PFSK-1 (cell line): ENCODE measurements around the gene DNAH8.

Source experiments
- SIN3A ChIP-seq: IDR thresholded peaks from 2 replicates; pipeline ENCODE4 v1.6.1; 2012; ENCODE audit warnings: mild to moderate bottlenecking, low read length, moderate library complexity, borderline replicate concordance; ENCODE audit not compliant: insufficient read depth
- TAF1 ChIP-seq: IDR thresholded peaks from 2 replicates; pipeline ENCODE4 v1.6.1; 2012; ENCODE audit warnings: low read length, control low read depth, borderline replicate concordance; ENCODE audit not compliant: insufficient read depth
- TF ChIP-seq, protein P1 (sequence below), 2 experiments: IDR thresholded peaks; 2 replicates each; pipeline versions ENCODE4 v1.6.1 to v1.8.0; 2011 to 2012; ENCODE audit warnings: low read depth in 2 of 2, low read length in 2 of 2, control low read depth in 1 of 2, inconsistent platforms in 1 of 2, mild to moderate bottlenecking in 1 of 2, moderate library complexity in 1 of 2; ENCODE audit not compliant: insufficient read depth in 1 of 2

DNA sequence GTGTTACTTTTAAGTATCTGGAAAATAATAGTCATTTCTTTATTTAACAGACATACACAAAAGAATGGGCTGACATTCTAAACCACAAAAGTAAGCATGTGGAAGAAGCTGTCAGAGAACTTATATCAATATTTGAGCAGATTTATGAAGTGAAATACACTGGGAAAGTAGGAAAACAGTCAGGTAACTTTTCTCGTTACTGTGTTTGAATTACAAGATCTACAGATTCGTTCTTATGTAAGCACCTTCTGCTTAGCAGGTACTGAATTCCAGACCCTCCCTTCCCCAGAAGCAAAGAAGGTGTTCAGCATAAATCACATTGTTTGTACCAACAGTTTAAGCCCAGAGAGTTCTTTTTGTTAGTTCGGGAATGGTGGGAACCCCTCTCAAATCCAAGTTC is 88.0 kb downstream of the DNAH8 start:
- TF ChIP-seq SIN3A (no peak), TAF1 (no peak)
- TF ChIP-seq, protein P1, sequence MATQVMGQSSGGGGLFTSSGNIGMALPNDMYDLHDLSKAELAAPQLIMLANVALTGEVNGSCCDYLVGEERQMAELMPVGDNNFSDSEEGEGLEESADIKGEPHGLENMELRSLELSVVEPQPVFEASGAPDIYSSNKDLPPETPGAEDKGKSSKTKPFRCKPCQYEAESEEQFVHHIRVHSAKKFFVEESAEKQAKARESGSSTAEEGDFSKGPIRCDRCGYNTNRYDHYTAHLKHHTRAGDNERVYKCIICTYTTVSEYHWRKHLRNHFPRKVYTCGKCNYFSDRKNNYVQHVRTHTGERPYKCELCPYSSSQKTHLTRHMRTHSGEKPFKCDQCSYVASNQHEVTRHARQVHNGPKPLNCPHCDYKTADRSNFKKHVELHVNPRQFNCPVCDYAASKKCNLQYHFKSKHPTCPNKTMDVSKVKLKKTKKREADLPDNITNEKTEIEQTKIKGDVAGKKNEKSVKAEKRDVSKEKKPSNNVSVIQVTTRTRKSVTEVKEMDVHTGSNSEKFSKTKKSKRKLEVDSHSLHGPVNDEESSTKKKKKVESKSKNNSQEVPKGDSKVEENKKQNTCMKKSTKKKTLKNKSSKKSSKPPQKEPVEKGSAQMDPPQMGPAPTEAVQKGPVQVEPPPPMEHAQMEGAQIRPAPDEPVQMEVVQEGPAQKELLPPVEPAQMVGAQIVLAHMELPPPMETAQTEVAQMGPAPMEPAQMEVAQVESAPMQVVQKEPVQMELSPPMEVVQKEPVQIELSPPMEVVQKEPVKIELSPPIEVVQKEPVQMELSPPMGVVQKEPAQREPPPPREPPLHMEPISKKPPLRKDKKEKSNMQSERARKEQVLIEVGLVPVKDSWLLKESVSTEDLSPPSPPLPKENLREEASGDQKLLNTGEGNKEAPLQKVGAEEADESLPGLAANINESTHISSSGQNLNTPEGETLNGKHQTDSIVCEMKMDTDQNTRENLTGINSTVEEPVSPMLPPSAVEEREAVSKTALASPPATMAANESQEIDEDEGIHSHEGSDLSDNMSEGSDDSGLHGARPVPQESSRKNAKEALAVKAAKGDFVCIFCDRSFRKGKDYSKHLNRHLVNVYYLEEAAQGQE (IDR thresholded peaks at IDR 0.05; ENCODE audit: insufficient read depth in 1 of 2, low read depth in 2 of 2, low read length in 2 of 2), result no peak
